Lower lobe of right lung (tissue), 2 donors: ENCODE data around the gene PRRC2B. TPM values are rescaled to one million over a fixed set of nuclear protein-coding genes. Genes with fewer than 3 reads are reported as not detected.

Experiments
- ATAC-seq, 2 donors: fragments of 200-7000 bp; cut with Tn5 transposase; one replicate each; pipeline ENCODE4 v1.9.1; 2020 to 2022; ENCODE audit warnings: mild to moderate bottlenecking in 2 of 2, moderate library complexity in 2 of 2
- DNase-seq: peaks from one replicate; pipeline ENCODE4 v3.0.0-alpha.2; 2020
- H3K27ac ChIP-seq: fragments of 200-600 bp; one replicate; pipeline ENCODE4 v1.8.0; 2022
- H3K27me3 ChIP-seq: fragments of 200-600 bp; one replicate; pipeline ENCODE4 v1.8.0; 2022; ENCODE audit warnings: low read depth
- H3K36me3 ChIP-seq: fragments of 200-600 bp; one replicate; pipeline ENCODE4 v1.8.0; 2022; ENCODE audit warnings: mild to moderate bottlenecking
- H3K4me1 ChIP-seq: fragments of 200-600 bp; one replicate; pipeline ENCODE4 v1.8.0; 2022
- H3K4me3 ChIP-seq: fragments of 200-600 bp; one replicate; pipeline ENCODE4 v1.8.0; 2022; ENCODE audit warnings: mild to moderate bottlenecking
- H3K9me3 ChIP-seq: fragments of 200-600 bp; one replicate; pipeline ENCODE4 v1.8.0; 2022
- intact Hi-C: fragments of 100-400 bp; cut with DNase I; formaldehyde crosslinking; loops from one replicate; pipeline ENCODE4 v1.11.0; 2022
- total RNA-seq: library from RNA; stranded (reverse); fragmentation: NEBNext Ultra II Directional; extraction: Animal tissue kit (Norgen Biotek cat#: 25700); gene quantifications from one replicate; pipeline ENCODE4 v1.2.1, GENCODE V29; 2021
- TF ChIP-seq, protein P1 (sequence below): fragments of 200-600 bp; IDR thresholded peaks from one replicate; pipeline ENCODE4 v1.8.0; 2022; ENCODE audit warnings: antibody characterized with exemption, mild to moderate bottlenecking
- donor health status: DM: no; HTN: yes; CAD: no; lungs with severe emphysema.

The PRRC2B gene
- total RNA-seq, 1 donor from 2014 or later = 170 TPM

DNA sequence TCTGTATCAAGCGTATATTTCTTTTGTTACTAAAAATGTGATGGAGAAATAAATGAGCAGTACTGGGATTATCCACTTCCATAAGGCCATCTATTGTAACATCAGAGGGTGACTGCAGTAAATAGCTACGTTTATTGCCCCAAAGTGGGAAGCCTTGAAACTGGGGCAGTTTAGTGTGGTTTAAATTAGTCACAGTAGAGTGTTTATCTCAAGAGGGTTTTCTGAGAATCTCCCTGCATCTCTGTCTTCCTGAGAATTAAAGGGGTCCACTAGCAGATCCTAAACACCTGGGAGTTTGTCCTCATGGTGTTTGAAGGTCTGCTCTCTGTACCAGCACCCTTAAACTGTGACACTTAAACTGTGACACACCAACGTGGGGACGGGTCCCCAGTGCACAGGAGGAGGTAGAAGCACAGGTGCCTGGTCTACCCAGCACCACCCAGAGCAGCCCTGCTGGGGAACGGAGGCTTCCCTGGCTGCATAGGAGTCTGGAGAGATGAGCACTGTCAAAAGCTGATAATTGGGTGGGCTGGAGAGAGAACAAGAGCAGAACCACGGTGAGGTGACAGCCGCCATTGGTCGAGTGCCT is 25.2 kb downstream of the PRRC2B start:
- H3K36me3 ChIP-seq = peaks cover 6% of the 10 kb centered on the region
- TF ChIP-seq, protein P1, sequence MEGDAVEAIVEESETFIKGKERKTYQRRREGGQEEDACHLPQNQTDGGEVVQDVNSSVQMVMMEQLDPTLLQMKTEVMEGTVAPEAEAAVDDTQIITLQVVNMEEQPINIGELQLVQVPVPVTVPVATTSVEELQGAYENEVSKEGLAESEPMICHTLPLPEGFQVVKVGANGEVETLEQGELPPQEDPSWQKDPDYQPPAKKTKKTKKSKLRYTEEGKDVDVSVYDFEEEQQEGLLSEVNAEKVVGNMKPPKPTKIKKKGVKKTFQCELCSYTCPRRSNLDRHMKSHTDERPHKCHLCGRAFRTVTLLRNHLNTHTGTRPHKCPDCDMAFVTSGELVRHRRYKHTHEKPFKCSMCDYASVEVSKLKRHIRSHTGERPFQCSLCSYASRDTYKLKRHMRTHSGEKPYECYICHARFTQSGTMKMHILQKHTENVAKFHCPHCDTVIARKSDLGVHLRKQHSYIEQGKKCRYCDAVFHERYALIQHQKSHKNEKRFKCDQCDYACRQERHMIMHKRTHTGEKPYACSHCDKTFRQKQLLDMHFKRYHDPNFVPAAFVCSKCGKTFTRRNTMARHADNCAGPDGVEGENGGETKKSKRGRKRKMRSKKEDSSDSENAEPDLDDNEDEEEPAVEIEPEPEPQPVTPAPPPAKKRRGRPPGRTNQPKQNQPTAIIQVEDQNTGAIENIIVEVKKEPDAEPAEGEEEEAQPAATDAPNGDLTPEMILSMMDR = no peak
- peaks cover 91% of the 10 kb centered on the region for H3K4me1 ChIP-seq
- peak overlapping the region; percentile 39 for H3K27ac ChIP-seq
- intact Hi-C loops = no loop called here
- DNase-seq (peak; percentile 32), ATAC-seq (no peak)
- no peak overlapping the region for H3K4me3 ChIP-seq
- H3K27me3 ChIP-seq = no peaks in the 10 kb centered on the region
- no peaks in the 10 kb centered on the region for H3K9me3 ChIP-seq

DNA sequence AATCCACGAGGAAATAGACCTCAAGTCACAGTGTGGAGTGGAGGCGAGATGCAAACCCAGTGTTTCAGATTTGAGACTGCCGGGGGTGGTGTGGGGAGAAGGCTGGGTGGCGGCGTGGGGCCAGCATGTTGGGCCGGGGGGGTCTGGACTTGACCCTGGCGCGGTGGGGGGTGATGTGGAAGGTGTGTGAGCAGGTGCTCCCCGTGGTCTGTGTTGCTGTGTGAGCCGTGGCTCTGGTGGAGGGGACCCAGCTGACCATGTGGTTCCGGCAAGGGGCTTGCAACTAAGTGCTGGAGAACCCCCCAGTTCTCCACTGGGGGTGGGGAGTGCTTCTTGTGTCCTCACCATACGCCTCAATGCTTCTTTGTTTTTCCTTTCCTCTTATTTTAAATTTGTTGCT is 25.8 kb downstream of the PRRC2B start:
- DNase-seq (no peak), ATAC-seq (no peak)
- H3K4me1 ChIP-seq = peaks cover 91% of the 10 kb centered on the region
- TF ChIP-seq, protein P1 = no peak
- H3K9me3 ChIP-seq = no peaks in the 10 kb centered on the region
- no peaks in the 10 kb centered on the region for H3K27me3 ChIP-seq
- no peak overlapping the region for H3K27ac ChIP-seq
- H3K36me3 ChIP-seq = peaks cover 6% of the 10 kb centered on the region
- intact Hi-C loops = no loop called here
- no peak overlapping the region for H3K4me3 ChIP-seq

DNA sequence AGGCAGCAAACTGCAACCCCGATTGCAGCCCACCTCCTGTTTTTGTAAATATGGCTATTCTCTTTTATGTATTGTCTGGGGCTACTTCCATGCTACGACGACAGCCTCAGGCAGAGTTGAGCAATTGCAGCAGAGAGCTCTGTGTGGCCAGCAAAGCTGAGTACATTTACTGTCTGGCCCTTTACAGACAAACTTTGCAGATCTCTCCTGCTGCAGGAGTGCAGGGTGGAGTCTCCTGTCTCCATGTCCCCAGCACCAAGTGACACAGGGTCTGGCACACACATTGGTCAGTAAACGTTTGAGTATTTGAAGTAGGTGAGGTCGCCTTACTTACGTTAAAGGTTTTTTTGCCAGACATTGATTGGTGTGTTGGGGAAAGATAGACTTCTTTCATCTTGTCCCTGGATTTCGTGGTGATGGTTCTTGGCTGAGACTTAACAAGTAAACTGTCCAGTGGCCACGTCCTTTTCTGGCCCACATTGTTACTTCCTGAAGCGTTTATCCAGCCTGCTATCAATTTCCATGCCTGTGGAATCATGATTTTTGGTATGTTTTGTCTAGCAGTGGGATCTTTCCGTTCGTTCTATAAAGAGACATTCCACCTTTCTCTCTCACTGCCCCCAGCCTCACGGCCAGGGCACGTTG is 27.2 kb downstream of the PRRC2B start:
- DNase-seq (no peak), ATAC-seq (peak in 1 of 2 donors; percentile 44)
- H3K4me1 ChIP-seq = peaks cover 77% of the 10 kb centered on the region
- H3K4me3 ChIP-seq = no peak overlapping the region
- H3K36me3 ChIP-seq = peaks cover 3% of the 10 kb centered on the region
- TF ChIP-seq, protein P1 = peak; percentile 18
- no peaks in the 10 kb centered on the region for H3K27me3 ChIP-seq
- H3K9me3 ChIP-seq = no peaks in the 10 kb centered on the region
- peak overlapping the region; percentile 53 for H3K27ac ChIP-seq
- intact Hi-C loops = no loop called here

DNA sequence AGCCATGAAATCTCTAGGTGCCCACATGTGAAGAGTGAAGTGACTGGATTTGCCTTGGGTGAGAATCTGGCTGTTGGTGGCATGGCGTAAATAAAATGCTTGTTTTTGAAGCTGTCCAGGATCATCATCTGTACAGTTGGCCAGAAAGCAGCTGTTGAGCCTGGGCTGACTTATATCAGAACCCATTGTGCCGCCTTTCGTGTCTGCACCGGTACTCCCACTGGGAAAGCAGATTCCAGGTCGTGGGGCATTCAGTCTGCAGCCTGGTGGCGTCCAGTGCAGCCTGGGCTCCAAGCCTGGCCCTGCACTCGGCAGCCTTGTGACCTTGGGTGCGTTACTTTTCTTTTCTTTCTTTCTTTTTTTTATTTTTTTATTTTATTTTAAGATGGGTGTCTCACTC is 27.8 kb downstream of the PRRC2B start:
- Histone ChIP-seq H3K4me1 (peaks cover 71% of the 10 kb centered on the region), H3K36me3 (peaks cover 3% of the 10 kb centered on the region), H3K27ac (peak overlapping the region; percentile 53), H3K27me3 (no peaks in the 10 kb centered on the region), H3K9me3 (no peaks in the 10 kb centered on the region), H3K4me3 (no peak overlapping the region)
- intact Hi-C loops = no loop called here
- DNase-seq = no peak
- ATAC-seq = no peak
- TF ChIP-seq, protein P1 = no peak

DNA sequence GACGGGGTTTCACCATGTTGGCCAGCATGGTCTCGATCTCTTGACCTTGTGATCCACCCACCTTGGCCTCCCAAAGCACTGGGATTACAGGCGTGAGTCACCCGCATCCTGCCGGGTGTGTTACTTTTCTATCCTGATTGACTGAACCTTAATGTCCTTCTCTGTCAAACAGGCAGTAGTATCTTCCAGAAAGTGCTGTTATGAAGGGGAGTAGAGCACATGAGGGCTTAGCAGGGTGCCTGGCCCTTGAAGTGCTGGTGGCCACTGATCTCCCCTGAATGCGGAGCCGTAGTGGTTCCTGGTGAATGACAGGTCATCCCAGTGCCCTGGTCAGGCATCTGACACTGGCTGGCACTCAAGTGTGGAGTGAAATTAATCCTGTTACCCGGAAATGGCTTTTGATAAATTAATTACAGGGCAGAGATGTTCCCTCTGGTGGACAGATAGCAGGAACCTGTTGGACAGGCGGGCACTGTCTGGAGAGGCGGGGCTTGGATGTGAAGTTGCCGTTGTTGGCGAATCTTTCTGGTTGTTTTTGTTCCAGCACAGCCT is 28.4 kb downstream of the PRRC2B start:
- Histone ChIP-seq H3K36me3 (peaks cover 3% of the 10 kb centered on the region), H3K4me3 (no peak overlapping the region), H3K27ac (no peak overlapping the region), H3K27me3 (no peaks in the 10 kb centered on the region), H3K9me3 (no peaks in the 10 kb centered on the region), H3K4me1 (peaks cover 66% of the 10 kb centered on the region)
- TF ChIP-seq, protein P1 = no peak
- ATAC-seq (peak in 1 of 2 donors; percentile 44), DNase-seq (no peak)
- intact Hi-C loops = no loop called here
